HUDEP-2 (cell line): ENCODE results near the gene YPEL5.
A peak's percentile ranks its signal among the peaks of the same experiment; 100 is the strongest.
"Not testable (repeated sequence)": the region's sequence is repeated elsewhere in the genome, so short reads cannot be mapped to it uniquely, and the experiment has no call there.

Source experiments
- DNase-seq, 76 experiments: peaks; one replicate each; lab custom pipeline; 2025; ENCODE audit not compliant: unreplicated experiment in 76 of 76; lab: John Stamatoyannopoulos, UW

The YPEL5 gene

GRCh38 chr2:30136764-30137444 lies 9.9 kb upstream of the YPEL5 start:
- DNase-seq = no peak

GRCh38 chr2:30139131-30139870 lies 7.5 kb upstream of the YPEL5 start:
- no peak for DNase-seq

GRCh38 chr2:30141136-30141535 lies 5.7 kb upstream of the YPEL5 start:
- DNase-seq = no peak

GRCh38 chr2:30144260-30144659 lies 2.5 kb upstream of the YPEL5 start:
- DNase-seq = no peak

GRCh38 chr2:30144951-30145350 lies 1.9 kb upstream of the YPEL5 start:
- not testable (repeated sequence) for DNase-seq

GRCh38 chr2:30145826-30146336 lies 926 bp upstream of the YPEL5 start:
- no peak for DNase-seq

GRCh38 chr2:30147196-30147714 lies 448 bp downstream of the YPEL5 start:
- DNase-seq = peak in 4 of 76 experiments; percentile 33 to 58 (median 40)

- peak in 67 of 76 experiments; percentile 6 to 78 (median 58) for DNase-seq
Measured at GRCh38 chr2:30147715-30148610, 1.2 kb downstream of the YPEL5 start.

- DNase-seq = no peak
Measured at GRCh38 chr2:30148850-30149249, 2.0 kb downstream of the YPEL5 start.

- DNase-seq = no peak
Measured at GRCh38 chr2:30149513-30149912, 2.7 kb downstream of the YPEL5 start.

- no peak for DNase-seq
Measured at GRCh38 chr2:30149976-30150375, 3.2 kb downstream of the YPEL5 start.

GRCh38 chr2:30150786-30151185 lies 4.0 kb downstream of the YPEL5 start:
- DNase-seq = no peak

- DNase-seq = no peak
Measured at GRCh38 chr2:30152385-30152784, 5.6 kb downstream of the YPEL5 start.

GRCh38 chr2:30155202-30155601 lies 8.4 kb downstream of the YPEL5 start:
- no peak for DNase-seq

GRCh38 chr2:30155889-30156658 lies 9.3 kb downstream of the YPEL5 start:
- no peak for DNase-seq

- no peak for DNase-seq
Measured at GRCh38 chr2:30157616-30158015, 10.8 kb downstream of the YPEL5 start.

GRCh38 chr2:30159766-30160165 lies 13.0 kb downstream of the YPEL5 start:
- no peak for DNase-seq

GRCh38 chr2:30161929-30162706 lies 15.3 kb downstream of the YPEL5 start:
- DNase-seq = no peak

- DNase-seq = peak in 1 of 76 experiments; percentile 18
Measured at GRCh38 chr2:30162806-30163205, 16.0 kb downstream of the YPEL5 start.
